GM18951 (cell line): ENCODE results near the gene STMN3.
"Not testable (repeated sequence)": the region's sequence is repeated elsewhere in the genome, so short reads cannot be mapped to it uniquely, and the experiment has no call there.

Experiments
- POLR2A ChIP-seq: IDR thresholded peaks from 4 replicates; pipeline ENCODE4 v1.6.1; 2011; ENCODE audit warnings: mild to moderate bottlenecking; ENCODE audit not compliant: insufficient read length, insufficient read depth; ENCODE audit errors: extremely low read depth
- in situ Hi-C: fragments of 300-500 bp; cut with MboI; formaldehyde crosslinking; loops from one replicate; pipeline ENCODE4 v1.12.0; 2022; ENCODE audit warnings: low sequenced_read_pairs, mixed read lengths, inconsistent platforms; ENCODE audit not compliant: unreplicated experiment

The STMN3 gene

DNA sequence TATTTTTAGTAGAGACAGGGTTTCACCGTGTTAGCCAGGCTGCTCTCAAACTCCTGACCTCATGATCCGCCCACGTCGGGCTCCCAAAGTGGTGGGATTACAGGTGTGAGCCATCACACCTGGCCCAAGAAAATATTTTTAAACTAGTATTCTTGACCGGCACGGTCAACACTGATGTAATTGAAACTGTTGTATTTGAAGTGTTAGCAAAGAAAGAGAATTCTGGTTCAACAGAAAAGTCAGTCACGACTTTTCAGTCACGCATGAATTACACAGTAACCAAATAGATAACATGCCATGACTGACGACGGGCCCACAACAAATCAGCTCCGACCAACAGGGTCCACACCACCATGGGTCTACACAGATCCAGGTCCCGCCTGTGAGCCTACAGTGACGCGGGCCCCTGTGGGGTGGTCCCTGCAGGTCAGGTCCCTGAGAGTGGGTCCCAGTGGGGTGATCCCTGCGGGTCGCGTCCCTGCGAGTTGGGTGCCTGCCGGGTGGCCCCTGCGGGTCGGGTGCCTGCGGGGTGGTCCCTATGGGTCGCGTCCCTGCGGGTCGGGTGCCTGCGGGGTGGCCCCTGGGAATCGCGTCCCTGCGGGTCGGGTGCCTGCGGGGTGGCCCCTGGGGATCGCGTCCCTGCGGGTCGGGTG is 27.3 kb downstream of the STMN3 start:
- no peak for TF ChIP-seq POLR2A
- in situ Hi-C loops = no loop called here

DNA sequence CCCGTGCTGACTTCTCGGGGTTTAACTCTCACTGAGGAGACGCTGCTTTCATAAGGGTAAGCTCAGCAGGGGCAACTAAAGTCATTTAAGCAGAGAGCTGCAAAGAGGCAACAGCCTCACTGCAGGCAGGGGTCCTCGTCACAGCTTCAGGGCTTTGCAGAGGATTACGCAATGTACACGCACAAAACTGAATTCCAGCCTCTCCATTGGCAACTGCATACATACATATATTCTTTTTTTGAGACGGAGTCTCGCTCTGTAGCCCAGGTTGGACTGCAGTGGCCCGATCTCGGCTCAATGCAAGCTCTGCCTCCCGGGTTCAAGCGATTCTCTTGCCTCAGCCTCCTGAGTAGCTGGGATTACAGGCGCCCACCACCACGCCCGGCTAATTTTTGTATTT is 28.7 kb downstream of the STMN3 start:
- TF ChIP-seq POLR2A = no peak
- in situ Hi-C loops = no loop called here

DNA sequence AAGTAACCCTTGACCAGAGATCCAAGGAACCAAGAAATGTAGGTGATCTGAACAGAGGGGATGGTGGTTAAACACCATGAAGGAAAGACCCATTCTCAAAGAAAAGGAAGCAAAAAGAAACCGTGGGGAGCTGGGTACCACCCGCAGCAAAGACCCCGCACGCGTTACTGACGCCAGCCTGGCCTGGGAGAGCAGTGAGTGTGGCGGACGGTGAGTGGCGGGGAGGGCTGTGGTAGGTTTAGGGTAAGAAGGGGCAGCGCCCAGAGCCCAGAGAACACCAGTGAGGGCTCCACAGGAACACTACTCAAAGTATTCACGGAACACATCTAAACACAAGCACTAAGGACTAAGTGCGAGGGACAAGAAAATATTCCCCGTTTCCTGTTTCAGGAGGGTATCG is 30.5 kb downstream of the STMN3 start:
- no peak for TF ChIP-seq POLR2A
- in situ Hi-C loops = no loop called here

DNA sequence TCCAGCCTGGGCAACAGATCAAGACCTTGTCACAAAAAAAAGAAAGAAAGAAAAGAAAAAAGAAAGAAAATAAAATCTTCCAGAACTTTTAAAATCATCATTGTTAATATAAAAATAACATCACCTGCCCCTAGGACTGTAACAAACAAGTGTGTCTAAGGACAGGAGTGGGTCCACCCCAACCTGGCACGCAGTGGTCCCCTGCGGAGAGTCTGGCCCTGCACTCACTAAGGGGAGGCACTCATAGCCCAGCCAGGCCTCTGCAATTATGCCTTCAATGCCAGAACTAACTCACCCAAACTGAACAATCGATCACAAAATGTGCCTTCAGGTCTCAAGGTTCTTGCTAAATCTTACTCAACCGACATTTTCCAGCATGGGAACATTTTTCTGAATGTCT is 31.1 kb downstream of the STMN3 start:
- TF ChIP-seq POLR2A = no peak
- in situ Hi-C loops = no loop called here

DNA sequence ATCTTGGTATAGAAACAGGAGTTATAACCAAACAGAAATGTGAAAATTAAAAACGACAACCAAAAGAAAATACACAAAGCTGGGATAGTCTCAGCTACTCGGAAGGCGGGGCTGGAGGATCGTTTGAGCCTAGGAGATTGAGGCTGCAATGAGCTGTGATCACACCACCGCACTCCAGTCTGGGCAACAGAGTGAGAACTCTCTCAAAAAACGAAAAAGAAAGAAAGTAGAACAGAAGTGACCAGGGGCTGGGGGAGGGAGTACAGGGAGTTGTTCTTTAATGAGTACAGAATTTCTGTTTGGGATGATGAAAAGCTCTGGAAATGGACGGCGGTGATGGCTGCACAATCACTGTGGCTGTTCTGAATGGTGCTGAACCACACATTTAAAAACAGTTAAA is 32.2 kb downstream of the STMN3 start:
- no peak for TF ChIP-seq POLR2A
- in situ Hi-C loops = no loop called here

DNA sequence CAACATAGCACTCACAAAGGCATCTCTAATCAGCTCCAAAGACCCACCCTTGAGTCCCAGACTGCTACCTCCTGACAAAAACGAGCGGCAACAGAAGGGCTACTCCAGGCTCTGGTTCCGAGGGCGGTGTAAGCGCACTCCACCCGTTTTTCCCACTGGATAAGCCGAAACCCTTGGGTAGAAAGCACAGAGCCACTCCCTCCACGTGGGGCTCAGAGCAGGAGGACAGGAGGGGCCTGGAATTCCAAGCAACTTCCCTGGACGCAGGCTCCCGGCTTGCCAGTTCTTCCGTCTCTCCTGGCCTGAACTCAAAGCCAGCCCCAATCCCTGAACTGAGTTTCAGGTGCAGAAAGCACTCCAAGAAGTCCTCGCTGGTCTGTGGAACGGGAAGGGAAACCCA is 33.7 kb downstream of the STMN3 start:
- no peak for TF ChIP-seq POLR2A
- in situ Hi-C loops = no loop called here

DNA sequence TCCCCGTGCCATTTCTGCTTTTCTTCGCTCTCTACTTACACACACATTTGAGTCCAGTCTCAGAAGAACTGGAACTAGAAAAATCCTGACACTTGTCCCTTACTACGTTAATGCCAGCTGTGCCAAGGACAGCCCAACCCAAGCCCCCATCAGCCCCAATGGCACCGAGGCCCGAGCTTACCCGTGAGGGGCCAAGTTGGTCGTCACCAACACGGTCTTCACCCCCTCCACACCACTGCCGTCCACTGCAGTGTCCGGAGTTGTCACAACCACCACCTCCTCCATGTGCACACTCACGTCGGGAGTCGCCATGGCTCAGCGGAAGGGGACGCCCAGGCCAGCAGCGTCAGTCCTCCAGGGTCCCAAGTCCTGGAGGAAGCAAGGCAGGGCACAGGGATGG is 34.1 kb downstream of the STMN3 start:
- in situ Hi-C loops = no loop called here
- TF ChIP-seq POLR2A = no peak

DNA sequence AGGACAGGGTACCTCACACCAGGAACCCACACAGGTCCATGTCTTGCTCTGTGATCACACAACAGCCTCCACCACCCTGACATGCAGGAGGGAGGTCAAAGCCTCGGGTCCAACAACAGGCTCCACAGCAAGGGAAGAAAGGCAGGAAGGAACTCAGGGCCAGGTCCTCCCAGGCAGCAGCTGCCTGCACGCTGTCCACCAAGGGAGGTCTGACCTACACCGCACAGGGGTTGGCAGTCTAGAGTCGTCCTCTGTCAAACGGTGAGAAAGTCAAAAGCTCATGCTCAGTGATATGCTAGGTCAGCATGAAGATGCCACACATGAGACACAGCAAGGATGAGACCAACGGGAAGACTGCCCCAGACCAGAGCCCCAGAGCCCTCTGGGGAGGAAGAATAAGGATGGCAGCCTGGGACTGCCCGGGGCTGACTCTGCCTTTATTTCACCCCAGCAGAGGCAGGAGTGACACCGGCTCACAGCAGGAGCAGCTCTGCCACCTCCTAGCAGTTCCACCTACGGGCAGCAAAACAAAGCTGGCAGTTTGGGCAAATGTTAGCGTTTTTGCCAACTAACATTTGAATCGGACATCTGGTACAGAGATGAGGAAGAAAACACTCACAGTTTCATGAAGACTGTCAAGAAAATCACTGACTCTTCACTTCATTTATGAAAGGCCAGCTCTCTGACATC is 34.8 kb downstream of the STMN3 start:
- in situ Hi-C loops = no loop called here
- TF ChIP-seq POLR2A = no peak

DNA sequence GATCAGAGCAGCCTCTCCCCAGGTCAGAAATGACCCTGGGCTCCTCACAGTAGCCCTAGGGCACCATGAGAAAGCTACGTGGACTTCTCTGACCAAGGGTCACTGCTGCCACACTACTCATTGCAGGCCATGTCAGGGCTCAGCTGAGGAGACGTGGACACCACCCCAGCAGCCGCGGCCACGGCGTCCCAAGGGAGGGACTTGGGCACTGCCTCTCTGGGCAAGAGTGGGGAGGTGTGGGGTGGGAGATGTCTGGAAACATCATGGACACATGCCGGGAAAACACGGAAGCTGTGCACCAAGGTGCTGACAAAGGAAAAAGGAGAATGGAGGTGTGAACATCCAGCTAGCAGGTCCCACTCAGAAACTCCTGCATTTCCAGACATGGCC is 35.4 kb downstream of the STMN3 start:
- in situ Hi-C loops = no loop called here
- no peak for TF ChIP-seq POLR2A

DNA sequence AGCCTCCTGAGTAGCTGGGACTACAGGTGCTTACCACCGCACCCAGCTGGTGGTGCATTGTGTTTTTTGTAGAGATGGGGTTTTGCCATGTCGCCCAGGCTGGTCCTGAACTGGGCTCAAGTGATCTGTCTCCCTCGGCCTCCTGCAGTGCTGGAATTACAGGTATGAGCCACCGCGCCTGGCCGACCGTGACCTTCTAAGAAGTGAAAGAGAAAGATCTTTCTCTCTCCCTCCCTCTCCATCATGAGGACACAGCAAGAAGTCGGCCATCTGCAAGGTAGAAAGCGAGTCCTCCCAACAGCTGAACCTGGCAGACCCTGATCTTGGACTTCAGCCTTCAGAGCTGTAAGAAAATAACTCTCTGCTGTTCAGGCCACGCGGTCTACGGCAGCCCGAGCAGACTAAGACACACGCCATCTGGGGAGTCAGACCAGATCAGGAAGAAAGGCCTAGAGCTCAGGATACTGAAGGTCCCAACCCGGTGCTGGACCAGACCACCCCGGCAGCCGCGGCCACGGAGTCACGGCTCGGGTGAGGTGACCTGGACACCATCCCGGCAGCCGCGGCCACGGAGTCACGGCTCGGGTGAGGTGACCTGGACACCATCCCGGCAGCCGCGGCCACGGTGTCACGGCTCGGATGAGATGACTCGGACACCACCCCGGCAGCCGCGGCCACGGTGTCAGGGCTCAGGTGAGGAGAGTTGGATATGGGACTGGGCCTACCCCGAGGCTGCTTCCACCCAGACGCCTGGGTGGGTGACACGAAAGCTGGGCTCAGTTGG is 35.9 kb downstream of the STMN3 start:
- no peak for TF ChIP-seq POLR2A
- in situ Hi-C loops = no loop called here

DNA sequence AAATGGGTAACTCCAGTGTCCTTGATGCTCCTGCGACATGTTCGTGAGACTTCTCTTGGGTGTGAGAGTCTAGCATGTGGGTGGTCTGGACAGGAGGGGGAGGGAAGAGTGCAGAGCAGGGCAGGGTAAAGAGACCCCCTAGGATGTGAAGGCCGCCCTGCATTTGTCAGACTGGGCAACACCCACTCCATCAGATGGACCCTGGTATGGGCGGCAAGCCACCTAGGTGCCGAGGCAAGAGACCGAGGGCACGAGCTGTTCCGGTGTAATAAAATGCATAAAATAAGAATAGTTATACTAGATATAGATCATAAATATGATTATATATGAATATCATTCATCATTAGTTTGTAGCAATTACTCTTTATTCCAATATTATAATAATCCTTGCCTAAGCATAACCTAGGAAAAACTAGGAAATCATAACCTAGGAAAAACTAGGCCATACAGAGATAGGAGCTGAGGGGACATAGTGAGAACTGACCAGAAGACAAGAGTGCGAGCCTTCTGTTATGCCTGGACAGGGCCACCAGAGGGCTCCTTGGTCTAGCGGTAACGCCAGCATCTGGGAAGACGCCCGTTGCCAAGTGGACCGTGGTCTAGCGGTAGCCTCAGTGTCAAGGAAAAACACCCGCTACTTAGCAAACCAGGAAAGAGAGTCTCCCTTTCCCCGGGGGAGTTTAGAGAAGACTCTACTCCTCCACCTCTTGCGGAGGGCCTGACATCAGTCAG is 39.2 kb downstream of the STMN3 start:
- in situ Hi-C loops = not testable (repeated sequence)

DNA sequence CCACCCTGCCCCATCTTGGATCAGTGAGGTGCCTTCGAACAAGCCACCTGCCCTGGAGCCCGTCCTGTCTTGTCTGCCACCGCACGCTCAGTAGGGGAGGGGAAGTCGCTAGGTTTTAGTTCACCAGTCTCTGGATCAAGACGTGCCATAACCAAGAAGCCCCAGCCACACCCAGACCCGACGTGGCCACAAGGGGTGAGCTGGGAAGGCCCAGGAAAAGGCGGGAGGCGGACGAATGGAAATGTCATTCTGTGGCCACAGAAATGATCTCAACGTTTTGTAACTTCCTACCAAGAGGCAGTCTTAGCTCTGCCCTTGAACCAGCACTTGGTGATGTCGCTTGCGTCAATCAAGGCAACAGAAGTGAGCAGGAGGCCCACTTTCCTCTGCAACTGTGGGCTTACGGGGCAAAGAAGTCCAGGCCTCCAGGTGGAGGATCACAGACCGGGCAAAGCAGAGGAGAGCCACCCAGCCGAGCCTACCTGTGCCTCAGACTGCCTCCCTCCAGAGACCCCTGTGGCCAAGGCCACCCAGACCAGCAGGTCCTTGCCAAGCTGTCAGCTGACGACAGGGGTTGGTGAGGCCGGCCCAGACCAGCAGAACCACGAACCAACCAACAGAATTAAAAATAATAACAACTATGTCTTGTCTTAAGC is 40.8 kb downstream of the STMN3 start:
- in situ Hi-C loops = no loop called here
- TF ChIP-seq POLR2A = no peak

DNA sequence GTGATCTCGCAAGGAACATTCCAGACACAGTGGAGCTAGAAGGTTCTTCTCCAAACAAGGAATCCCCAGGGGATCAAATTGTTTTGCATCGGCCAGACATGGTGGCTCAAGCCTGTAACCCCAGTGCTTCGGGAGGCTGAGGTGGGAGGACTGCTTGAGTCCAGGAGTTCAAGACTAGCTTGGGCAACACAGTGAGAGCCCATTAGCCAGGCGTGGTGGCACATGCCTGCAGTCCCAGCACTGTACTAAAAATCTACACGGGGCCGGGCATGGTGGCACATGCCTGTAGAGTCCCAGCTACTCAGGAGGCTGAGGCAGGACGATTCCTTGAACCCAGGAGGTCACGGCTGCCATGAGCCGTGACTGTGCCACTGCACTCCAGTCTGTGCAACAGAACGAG is 41.6 kb downstream of the STMN3 start:
- in situ Hi-C loops = no loop called here

More for the DNA sequence above, 41.6 kb downstream of the STMN3 start:
- TF ChIP-seq POLR2A = no peak
